ENCODE data around the gene KIF16B. TPM values are rescaled to one million over a fixed set of nuclear protein-coding genes. Genes with fewer than 3 reads are reported as not detected.

The KIF16B gene
- total RNA-seq, 1 experiment from 2014 or later, result 7.0 TPM

- no peak for ATAC-seq
- Histone ChIP-seq H3K79me2 (ENCODE audit: insufficient read depth, low read length) (no peaks in the 10 kb centered on the region), H3K4me1 (ENCODE audit: control insufficient read depth in 1 of 2, insufficient read depth in 2 of 2, low read length in 2 of 2) (no peaks in the 10 kb centered on the region), H3K27me3 (ENCODE audit: insufficient read depth, low read length) (no peaks in the 10 kb centered on the region), H3K36me3 (ENCODE audit: control insufficient read depth in 1 of 2, insufficient read depth in 2 of 2, low read length in 2 of 2) (no peaks in the 10 kb centered on the region), H3K27ac (ENCODE audit: low read depth, low read length) (no peak overlapping the region), H3K4me3 (replicated peaks in 1 of 2; ENCODE audit: low read depth in 1 of 2, low read length in 2 of 2) (no peak overlapping the region), H3K4me2 (ENCODE audit: low read length) (no peak overlapping the region), H3K9ac (ENCODE audit: low read length) (no peak overlapping the region), H3K9me3 (ENCODE audit: control insufficient read depth in 1 of 2, insufficient read depth in 1 of 2, low read depth in 1 of 2, low read length in 2 of 2) (no peaks in the 10 kb centered on the region), H4K20me1 (ENCODE audit: insufficient read depth) (no peaks in the 10 kb centered on the region), H2AFZ (ENCODE audit: low read depth, low read length, poor library complexity, severe bottlenecking) (no peak overlapping the region), H3K9me2 (ENCODE audit: insufficient read depth) (no peaks in the 10 kb centered on the region)
- no peak for DNase-seq (ENCODE audit: low read depth, low spot score)
- CTCF ChIA-PET, result no interaction called here
- RAD21 ChIA-PET (ENCODE audit: low non-redundant PET in 1 of 2, low total read pairs in 2 of 2, uncharacterized antibody in 2 of 2, unreplicated experiment in 2 of 2), result no interaction called here
- no TSS peak for BruUV-seq (replicated peaks)
- no peak for TF ChIP-seq MAX (IDR thresholded peaks at IDR 0.05)
- TF ChIP-seq, protein P1, sequence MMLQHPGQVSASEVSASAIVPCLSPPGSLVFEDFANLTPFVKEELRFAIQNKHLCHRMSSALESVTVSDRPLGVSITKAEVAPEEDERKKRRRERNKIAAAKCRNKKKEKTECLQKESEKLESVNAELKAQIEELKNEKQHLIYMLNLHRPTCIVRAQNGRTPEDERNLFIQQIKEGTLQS (IDR thresholded peaks at IDR 0.05), result no peak
- no peak for TF ChIP-seq JUND (IDR thresholded peaks at IDR 0.05)
- no peak for TF ChIP-seq SRF (IDR thresholded peaks at IDR 0.05; ENCODE audit: low read depth)
- TF ChIP-seq POLR2A (IDR thresholded peaks at IDR 0.05; ENCODE audit: borderline replicate concordance, extremely low read depth, insufficient read depth, insufficient read length), result no peak
- TF ChIP-seq YY1 (IDR thresholded peaks at IDR 0.05; ENCODE audit: extremely low read depth, insufficient replicate concordance, low read depth, low read length), result no peak
- TF ChIP-seq REST (IDR thresholded peaks at IDR 0.05; ENCODE audit: low read depth), result no peak
- no peak for TF ChIP-seq EZH2phosphoT487 (IDR thresholded peaks at IDR 0.05; ENCODE audit: borderline replicate concordance)
- TF ChIP-seq CEBPB (IDR thresholded peaks at IDR 0.05; ENCODE audit: low read depth), result no peak
- TF ChIP-seq EGR1 (IDR thresholded peaks at IDR 0.05; ENCODE audit: low read depth), result no peak
- no peak for TF ChIP-seq ZFX (IDR thresholded peaks at IDR 0.05)
- intact Hi-C loops (cut with micrococcal nuclease), result no loop called here
- POLR2A ChIA-PET, result no interaction called here
Measured at GRCh38 chr20:16293590-16293989, 279.7 kb downstream of the KIF16B start.
